Endothelial cell of umbilical vein (primary cell): ENCODE measurements around the gene AKAP12. TPM values are rescaled to one million over a fixed set of nuclear protein-coding genes. Genes with fewer than 3 reads are reported as not detected.

Source experiments
- BruUV-seq: library from RNA; stranded (reverse); fragments of 400-500 nt; replicated peaks from 2 replicates; lab custom pipeline; 2021; lab: Mats Ljungman, UMichigan
- CTCF ChIA-PET: fragments of 300-600, 350-600 bp; sonication (Branson Sonifier 250); formaldehyde crosslinking; loops from one replicate; lab custom pipeline; 2021; ENCODE audit warnings: antibody characterized with exemption, inconsistent platforms; lab: Charles Lee
- POLR2A ChIA-PET: fragments of 300-600, 350-600 bp; sonication (Branson Sonifier 250); formaldehyde crosslinking; loops from one replicate; lab custom pipeline; 2021; ENCODE audit warnings: antibody characterized with exemption, inconsistent platforms; lab: Charles Lee
- DNase-seq: peaks from one replicate; pipeline ENCODE4 v3.0.0-alpha.2; 2011; ENCODE audit warnings: low read depth, low spot score
- FAIRE-seq: peaks from 2 replicates; lab custom pipeline; 2011; peaks lifted over from hg19 to GRCh38; lab: Jason Lieb, UNC
- H2AFZ ChIP-seq: 2 replicates; pipeline ENCODE4 v1.6.0; 2012; ENCODE audit warnings: low read depth, low read length, control low read depth, inconsistent platforms
- H3K27ac ChIP-seq: 2 replicates; pipeline ENCODE4 v1.5.1; 2011; ENCODE audit warnings: low read depth, mild to moderate bottlenecking, control low read depth, low read length, moderate library complexity; ENCODE audit not compliant: insufficient read depth
- H3K27me3 ChIP-seq, 2 experiments: 2 replicates each; pipeline versions ENCODE4 v1.6.0 to v1.6.1; 2011; ENCODE audit warnings: low read length in 2 of 2, mixed read lengths in 1 of 2; ENCODE audit not compliant: control insufficient read depth in 2 of 2, insufficient read depth in 2 of 2
- H3K36me3 ChIP-seq, 2 experiments: 2 replicates in 1 of 2; 3 replicates in 1 of 2; pipeline ENCODE4 v1.5.1; 2011; ENCODE audit warnings: low read length in 2 of 2, mild to moderate bottlenecking in 1 of 2, moderate library complexity in 1 of 2; ENCODE audit not compliant: control insufficient read depth in 2 of 2, insufficient read depth in 2 of 2; ENCODE audit errors: extremely low read depth in 1 of 2
- H3K4me1 ChIP-seq: 3 replicates; pipeline ENCODE4 v1.5.1; 2011; ENCODE audit warnings: mild to moderate bottlenecking, low read length; ENCODE audit not compliant: control insufficient read depth, insufficient read depth; ENCODE audit errors: extremely low read depth
- H3K4me2 ChIP-seq: 2 replicates; pipeline ENCODE4 v1.6.1; 2011; ENCODE audit warnings: low read length, control low read depth, mixed read lengths; ENCODE audit not compliant: insufficient read depth
- H3K4me3 ChIP-seq, 3 experiments: fragments of 200-600 bp in 1 of 3; sonication (generic), shearing (Covaris generic) in 1 of 3; replicated peaks in 1 of 3; 2 replicates each; pipeline ENCODE4 v1.5.1; 2011 to 2016; ENCODE audit warnings: control low read depth in 3 of 3, low read length in 3 of 3, mild to moderate bottlenecking in 2 of 3, inconsistent platforms in 1 of 3, low read depth in 1 of 3, moderate library complexity in 1 of 3; ENCODE audit not compliant: insufficient read depth in 1 of 3
- H3K79me2 ChIP-seq: 2 replicates; pipeline ENCODE4 v1.6.0; 2012; ENCODE audit warnings: low read length, inconsistent platforms; ENCODE audit not compliant: control insufficient read depth, insufficient read depth
- H3K9ac ChIP-seq: replicated peaks from 2 replicates; pipeline ENCODE3; 2011; ENCODE audit warnings: low read length, control low read depth; ENCODE audit not compliant: insufficient read depth; ENCODE audit errors: extremely low read depth
- H3K9me1 ChIP-seq: replicated peaks from 3 replicates; pipeline ENCODE4 v1.6.0; 2011; ENCODE audit warnings: mild to moderate bottlenecking, low read length; ENCODE audit not compliant: control insufficient read depth, insufficient read depth; ENCODE audit errors: extremely low read depth
- H3K9me3 ChIP-seq: replicated peaks from 2 replicates; pipeline ENCODE4 v1.5.1; 2012; ENCODE audit warnings: low read length, inconsistent platforms; ENCODE audit not compliant: control insufficient read depth, insufficient read depth
- H4K20me1 ChIP-seq: replicated peaks from 2 replicates; pipeline ENCODE3; 2011; ENCODE audit warnings: mild to moderate bottlenecking, low read length; ENCODE audit not compliant: control insufficient read depth, insufficient read depth; ENCODE audit errors: extremely low read depth
- CTCF ChIP-seq, 2 donors: IDR thresholded peaks; 1 replicate in 1 of 2; 2 replicates in 1 of 2; pipeline ENCODE4 v1.5.1; 2011; ENCODE audit warnings: low read length in 2 of 2, mild to moderate bottlenecking in 2 of 2, moderate library complexity in 2 of 2, control low read depth in 1 of 2, inconsistent platforms in 1 of 2, low read depth in 1 of 2; ENCODE audit not compliant: insufficient read depth in 1 of 2; ENCODE audit errors: extremely low read depth in 1 of 2
- EZH2 ChIP-seq: IDR thresholded peaks from 2 replicates; pipeline ENCODE4 v1.6.1; 2012; ENCODE audit warnings: borderline replicate concordance, low read depth, mild to moderate bottlenecking, moderate library complexity, low read length, inconsistent platforms; ENCODE audit not compliant: severe bottlenecking
- FOS ChIP-seq: IDR thresholded peaks from 2 replicates; pipeline ENCODE4 v1.6.1; 2011; ENCODE audit warnings: mild to moderate bottlenecking, low read length, moderate library complexity, borderline replicate concordance; ENCODE audit not compliant: insufficient read depth
- JUN ChIP-seq: IDR thresholded peaks from 2 replicates; pipeline ENCODE4 v1.6.1; 2011; ENCODE audit warnings: borderline replicate concordance, low read depth; ENCODE audit not compliant: insufficient read length, insufficient read depth
- MYC ChIP-seq: IDR thresholded peaks from one replicate; pipeline ENCODE4 v1.6.1; 2011; ENCODE audit warnings: mild to moderate bottlenecking, low read depth, low read length
- POLR2A ChIP-seq: IDR thresholded peaks from 2 replicates; pipeline ENCODE4 v1.6.1; 2012; ENCODE audit warnings: low read depth, mild to moderate bottlenecking, control low read depth, low read length
- POLR2AphosphoS5 ChIP-seq: IDR thresholded peaks from 2 replicates; pipeline ENCODE4 v1.6.1; 2012; ENCODE audit warnings: low read depth, mild to moderate bottlenecking, control low read depth, low read length, moderate library complexity; ENCODE audit not compliant: insufficient read depth
- dilution Hi-C: fragments of 300-500 bp; cut with MboI; formaldehyde crosslinking; loops from one replicate; pipeline ENCODE4 v1.15.0; 2019; ENCODE audit warnings: low sequenced_read_pairs; ENCODE audit not compliant: extremely low pct_ligation_motif_present
- intact Hi-C: fragments of 100-400 bp; cut with micrococcal nuclease; formaldehyde crosslinking; loops from one replicate; pipeline ENCODE4 v1.10.0; 2022
- polyA plus RNA-seq, 4 experiments: library from polyadenylated mRNA; depleted of rRNA in 3 of 4; stranded (reverse) in 3 of 4; unstranded in 1 of 4; fragments of >200 nt; gene quantifications; 2 replicates each; pipeline versions ENCODE4 v1.2.1 to v1.2.3, GENCODE V29; 2011 to 2012; ENCODE audit warnings: missing spikeins in 1 of 4
- total RNA-seq: library from RNA; stranded (reverse); gene quantifications from 2 replicates; pipeline ENCODE4 v1.2.3, GENCODE V29; 2021
- TF ChIP-seq, protein P1 (sequence below): IDR thresholded peaks from 2 replicates; pipeline ENCODE4 v1.6.1; 2011; ENCODE audit not compliant: insufficient read depth, insufficient read length

Gene AKAP12
- total and polyA plus RNA-seq, 2 donors (not counting 3 experiments of a cell fraction or from before 2014, with no cell fraction given), result 46.9 to 340 TPM

DNA sequence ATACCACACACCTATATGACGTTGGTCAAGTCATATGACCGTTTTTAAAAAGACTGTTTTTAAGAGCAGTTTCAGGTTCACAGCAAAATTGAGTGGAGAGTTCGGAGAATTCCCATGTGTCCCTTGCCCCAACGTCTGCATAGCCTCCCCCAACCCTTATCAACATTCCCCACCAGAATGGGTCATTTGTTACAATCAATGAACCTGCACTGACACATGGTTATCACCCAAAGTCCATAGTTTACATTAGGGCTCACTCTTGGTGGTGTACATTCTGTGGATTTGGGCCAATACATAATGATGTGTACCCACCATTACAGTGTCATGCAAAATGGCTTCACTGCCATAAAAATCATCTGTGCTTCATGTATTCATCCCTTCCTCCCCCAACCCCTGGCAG lies 99.6 kb downstream of the AKAP12 start:
- Histone ChIP-seq H3K36me3 (peaks cover 5 to 8% of the 10 kb centered on the region in 2 experiments), H2AFZ (no peak overlapping the region), H3K4me1 (no peaks in the 10 kb centered on the region), H3K4me3 (no peak overlapping the region), H4K20me1 (no peaks in the 10 kb centered on the region), H3K9ac (no peak overlapping the region), H3K27me3 (no peaks in the 10 kb centered on the region), H3K9me3 (no peaks in the 10 kb centered on the region), H3K4me2 (no peak overlapping the region), H3K9me1 (no peaks in the 10 kb centered on the region), H3K79me2 (peaks cover 85% of the 10 kb centered on the region), H3K27ac (no peak overlapping the region)
- FAIRE-seq (no peak), DNase-seq (no peak)
- CTCF ChIA-PET, result interaction anchor here (1.4 kb wide), 1 partner anchor 447 kb away, joined by 5 read pairs; no protein-coding TSS in a partner anchor
- intact Hi-C loops, result loop anchor here (10.0 kb wide), 1 partner anchor 925 kb away; no protein-coding TSS in a partner anchor
- BruUV-seq, result no TSS peak
- POLR2A ChIA-PET, result no interaction called here
- TF ChIP-seq POLR2AphosphoS5 (no peak), JUN (no peak), MYC (no peak), CTCF (IDR thresholded peaks at IDR 0.05; ENCODE audit: extremely low read depth in 1 of 2, insufficient read depth in 1 of 2, low read depth in 1 of 2, low read length in 2 of 2) (no peak), EZH2 (no peak), POLR2A (no peak), FOS (no peak)
- TF ChIP-seq, protein P1, sequence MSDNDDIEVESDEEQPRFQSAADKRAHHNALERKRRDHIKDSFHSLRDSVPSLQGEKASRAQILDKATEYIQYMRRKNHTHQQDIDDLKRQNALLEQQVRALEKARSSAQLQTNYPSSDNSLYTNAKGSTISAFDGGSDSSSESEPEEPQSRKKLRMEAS, result no peak
- dilution Hi-C loops, result no loop called here
